GM19455 (cell line): ENCODE results near the gene UBAC2.
"Not testable (repeated sequence)": the region's sequence is repeated elsewhere in the genome, so short reads cannot be mapped to it uniquely, and the experiment has no call there.

Experiments
- ATAC-seq: cut with Tn5 transposase; IDR thresholded peaks from one replicate; pipeline ENCODE4 v1.9.1; 2021; ENCODE audit not compliant: unreplicated experiment

Gene UBAC2

DNA sequence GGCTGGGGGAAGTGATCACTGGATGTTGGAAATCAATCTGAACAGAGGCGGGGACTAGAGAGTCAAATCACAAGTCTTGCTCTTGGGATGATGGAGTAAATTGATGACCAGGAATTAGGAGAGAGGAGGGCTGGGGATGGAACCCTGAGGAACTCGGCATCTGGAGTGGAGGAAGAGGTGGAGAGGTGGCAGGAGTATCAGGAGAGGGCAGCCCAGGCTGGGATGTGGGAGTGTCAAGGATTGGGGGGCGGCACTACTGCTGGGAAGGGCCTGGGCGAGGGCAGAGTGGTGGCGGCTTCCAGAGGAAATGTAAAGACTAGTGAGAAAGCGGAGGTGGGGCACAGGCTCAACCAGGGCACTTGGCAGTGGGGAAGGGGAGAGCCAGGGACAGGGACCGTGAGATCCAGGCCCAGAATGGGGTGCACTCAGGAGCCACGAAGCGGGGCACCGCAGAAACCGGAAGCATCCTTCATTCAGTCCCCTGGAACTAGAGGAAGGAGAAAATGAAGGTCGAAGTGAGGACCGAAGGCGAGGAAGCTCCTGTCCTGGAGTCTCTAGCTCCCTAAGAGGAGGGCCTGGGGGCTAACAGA lies 187.8 kb downstream of the UBAC2 start:
- ATAC-seq: no peak

DNA sequence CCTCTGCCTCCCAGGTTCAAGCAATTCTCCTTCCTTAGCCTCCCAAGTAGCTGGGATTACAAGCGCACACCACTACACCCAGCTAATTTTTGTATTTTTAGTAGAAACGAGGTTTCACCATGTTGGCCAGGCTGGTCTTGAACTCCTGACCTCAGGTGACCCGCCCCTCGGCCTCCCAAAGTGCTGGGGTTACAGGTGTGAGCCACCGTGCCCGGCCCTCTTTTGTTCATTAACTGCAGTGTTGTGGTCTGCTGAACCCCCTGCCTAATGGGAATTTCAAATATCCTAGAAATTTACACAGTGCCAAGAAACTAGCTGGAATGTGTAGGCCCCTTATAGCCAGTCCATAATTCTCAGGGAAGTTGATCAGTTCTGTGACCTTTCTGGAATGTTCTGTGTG lies 188.4 kb downstream of the UBAC2 start:
- not testable (repeated sequence) for ATAC-seq

DNA sequence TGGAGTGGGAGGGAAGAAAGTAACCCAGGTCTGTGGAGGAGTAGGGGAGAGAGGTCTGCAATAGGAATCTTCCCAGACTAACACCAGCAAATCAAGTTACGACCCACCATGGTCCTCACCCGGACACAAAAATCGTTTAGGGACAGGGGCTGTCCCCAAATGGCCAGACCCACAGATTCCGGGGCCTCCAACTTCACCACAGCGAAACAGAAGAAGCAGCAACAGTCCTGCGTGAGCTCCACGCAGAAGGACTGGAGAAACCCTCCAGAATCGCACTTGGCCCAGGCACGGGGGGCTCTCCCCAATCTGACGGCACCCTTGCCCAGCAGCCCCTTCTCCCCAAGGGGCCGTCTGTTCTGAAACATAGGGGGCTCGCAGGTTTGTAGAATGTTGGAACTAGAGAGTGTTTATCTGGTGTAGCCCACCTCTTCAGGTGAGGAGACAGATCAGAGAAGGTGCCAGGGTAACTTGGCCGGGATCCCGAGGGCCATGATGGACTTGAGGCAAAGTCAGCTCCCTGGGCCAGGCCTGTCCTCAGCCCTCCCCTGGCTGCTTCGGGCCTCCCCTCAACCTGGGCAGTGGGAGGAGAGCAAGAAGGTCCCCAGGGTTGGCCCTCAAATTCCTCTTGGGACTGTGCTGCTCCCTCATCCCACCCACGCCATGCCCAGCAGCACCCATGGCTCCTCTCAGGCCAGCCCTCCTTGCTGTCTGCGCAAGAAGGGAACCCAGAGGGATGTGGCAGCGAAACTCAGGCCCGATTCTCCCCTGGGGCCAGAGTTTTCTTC lies 189.1 kb downstream of the UBAC2 start:
- ATAC-seq: no peak

DNA sequence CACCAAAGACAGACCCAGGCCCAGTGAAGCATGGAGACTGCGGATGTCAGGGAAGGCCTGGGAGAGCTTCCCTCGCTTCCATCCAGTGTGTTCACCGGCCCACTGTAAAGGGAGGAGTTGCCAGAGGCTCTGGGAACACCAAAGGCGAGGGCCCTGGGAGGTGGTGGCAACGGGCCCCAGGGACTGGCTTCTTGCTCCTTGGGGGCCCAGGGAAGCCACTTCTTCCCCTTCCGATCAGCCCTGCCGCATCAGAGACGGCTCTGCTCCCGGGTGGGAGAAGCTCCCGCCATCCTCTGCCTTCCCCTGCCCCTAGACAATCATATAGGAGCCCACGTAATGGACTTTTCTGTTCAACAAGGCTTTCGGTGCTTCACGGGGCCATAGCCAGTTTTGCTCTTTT lies 189.9 kb downstream of the UBAC2 start:
- ATAC-seq: no peak

DNA sequence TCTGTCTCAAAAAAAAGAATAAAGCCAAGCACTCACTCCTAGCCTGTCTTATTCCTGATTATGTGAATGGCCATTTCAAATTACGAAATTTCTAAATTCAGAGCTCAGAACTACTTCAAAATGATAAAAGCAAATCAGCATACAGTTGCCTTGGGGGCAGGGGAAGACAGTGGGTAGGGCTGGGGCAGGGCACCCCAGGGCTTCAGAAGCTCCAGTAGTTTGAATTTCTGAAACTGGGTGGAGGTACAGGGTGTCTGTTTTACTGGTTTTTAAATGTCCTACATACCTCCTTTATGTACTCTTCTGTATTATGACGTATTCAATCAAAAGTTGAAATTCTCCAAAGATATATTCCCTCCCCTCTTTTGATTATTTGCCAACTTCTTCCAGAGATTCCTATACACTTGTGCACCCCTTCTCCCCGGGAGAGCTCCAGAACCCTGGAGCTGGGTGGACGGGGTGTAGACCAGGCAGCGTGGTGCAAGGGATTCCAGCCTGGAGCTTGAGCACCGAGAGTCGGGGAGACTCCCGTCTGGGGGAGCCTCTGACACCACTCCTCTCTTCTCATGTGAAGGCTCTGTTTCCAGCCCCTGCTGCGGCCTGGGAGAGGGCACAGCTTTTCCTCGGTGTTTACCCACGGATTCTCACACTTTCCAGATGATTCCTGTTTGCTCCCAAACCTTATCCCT lies 191.3 kb downstream of the UBAC2 start:
- ATAC-seq: no peak

DNA sequence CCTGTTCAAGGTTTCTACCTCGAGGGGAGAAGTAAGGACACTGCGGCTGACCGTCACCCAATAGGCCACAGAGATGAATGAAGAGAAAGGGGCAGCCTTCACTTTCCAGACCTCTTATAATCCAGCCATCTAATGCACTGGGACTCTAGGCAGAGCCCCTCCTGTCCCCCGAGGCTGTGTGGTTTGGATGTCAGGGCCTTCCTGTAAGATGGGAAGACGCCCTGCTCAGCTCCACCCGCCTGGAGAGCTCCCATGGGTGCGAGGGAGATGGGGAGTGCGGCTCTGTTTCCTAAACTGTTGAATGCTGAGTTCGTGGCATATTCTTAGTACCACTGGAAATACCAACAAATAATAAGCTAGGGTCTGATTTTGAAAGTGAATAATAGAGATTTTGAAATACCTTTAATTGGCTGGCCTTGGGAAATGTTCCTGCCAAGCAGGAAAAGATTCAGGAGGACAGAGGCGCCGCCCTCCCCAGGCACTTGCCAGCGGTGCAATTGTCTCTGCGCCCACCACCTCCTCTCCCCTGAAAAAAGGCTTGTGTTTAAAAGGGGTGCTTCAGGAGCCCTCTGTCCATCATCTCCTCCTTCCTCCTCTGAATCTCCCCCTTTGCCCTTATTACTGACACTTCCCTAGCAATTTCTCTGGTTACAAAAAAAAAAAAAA lies 191.9 kb downstream of the UBAC2 start:
- no peak for ATAC-seq

DNA sequence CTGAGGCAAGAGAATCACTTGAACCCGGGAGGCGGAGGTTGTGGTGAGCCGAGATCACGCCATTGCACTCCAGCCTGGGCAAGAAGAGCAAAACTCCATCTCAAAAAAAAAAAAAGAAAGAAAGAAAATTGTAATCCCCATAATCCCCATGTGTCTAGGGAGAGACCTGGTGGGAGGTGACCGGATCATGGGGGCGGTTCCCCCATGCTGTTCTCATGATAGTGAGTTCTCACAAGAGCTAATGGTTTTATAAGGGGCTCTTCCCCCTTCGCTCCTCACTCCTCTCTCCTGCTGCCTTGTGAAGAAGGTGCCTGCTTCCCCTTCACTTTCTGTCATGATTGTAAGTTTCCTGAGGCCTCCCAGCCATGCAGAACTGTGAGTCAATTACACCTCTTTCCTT lies 192.7 kb downstream of the UBAC2 start:
- ATAC-seq: not testable (repeated sequence)

DNA sequence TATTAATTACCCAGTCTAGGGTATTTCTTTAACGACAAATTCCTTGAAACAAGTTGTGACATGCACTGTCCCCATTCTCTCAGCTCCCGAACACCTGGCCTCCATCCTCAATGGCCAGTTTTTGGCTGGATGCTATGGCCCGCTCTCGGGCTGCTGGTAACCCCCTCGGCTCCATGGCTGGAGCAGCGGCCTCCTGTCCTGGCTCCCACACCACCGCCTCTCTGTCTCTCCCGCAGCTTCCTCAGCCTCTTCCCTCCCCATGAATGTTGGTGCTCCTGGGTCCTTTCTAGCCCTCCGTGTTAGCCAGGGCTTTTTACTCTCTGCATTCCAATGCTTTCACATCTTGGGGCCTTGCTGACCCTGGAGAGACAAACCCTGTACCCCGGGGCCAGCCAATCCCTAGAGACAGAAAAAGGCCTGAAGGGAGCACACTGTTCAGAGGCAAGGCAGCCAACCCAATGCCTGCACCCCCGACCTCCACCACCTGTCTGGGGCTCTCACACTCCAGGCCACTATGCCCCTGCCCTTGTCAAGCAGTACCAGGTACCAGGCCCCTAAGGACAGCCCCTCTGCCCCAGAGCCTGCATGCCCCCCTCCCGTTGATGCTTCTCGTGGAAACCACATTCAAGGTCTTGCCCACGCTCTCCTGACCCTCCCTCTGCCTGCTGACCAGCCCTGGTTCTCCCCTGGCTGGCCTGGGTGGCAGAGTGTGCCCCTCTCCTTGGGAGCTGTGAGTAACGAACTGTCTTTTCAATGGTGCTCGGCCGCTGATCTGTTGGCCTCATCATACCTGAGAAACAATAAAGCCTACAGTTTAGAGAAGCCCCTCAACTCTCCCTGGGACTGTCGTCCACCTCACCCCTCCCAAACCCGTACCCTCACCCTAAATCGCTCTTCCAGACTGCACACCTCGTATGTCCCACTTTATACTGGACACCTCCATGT lies 193.4 kb downstream of the UBAC2 start:
- ATAC-seq: no peak

DNA sequence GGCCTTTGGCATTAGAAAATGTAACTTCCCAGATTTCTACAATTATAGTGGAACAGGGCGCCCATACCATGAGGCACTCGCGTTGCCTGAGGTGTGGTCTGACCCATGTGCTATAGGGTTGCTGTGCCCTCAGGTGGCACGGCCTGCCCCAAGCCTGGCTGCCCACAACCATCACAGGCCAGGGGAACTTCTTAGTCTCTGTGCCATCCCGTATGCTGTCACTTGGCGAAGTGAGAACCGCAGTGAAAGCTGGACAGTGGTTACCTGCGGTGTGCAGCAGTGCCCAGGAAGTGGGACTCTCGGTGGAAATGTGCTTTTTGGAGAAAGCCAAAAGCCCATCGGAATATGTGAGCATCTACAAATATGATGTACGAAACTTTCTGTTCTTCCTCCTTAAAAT lies 194.8 kb downstream of the UBAC2 start:
- no peak for ATAC-seq

DNA sequence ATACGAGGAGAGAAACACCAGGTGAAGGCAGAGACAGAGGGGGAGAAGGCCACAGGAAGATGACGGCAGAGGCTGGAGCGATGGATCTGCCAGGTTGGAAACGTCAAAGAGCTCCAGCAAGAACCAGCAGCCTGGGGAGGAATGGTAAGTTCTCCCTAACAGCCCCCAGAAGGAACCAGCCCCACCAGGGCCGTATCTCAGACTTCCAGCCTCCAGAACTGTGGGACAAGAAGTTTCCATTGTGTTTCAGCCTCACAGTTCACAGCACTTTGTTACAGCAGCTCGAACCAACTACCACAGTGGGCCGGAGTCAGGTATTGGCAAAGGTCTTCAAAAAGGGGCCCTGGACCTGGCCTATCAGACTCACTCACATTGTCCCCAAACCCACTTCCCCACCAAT lies 195.8 kb downstream of the UBAC2 start:
- no peak for ATAC-seq

DNA sequence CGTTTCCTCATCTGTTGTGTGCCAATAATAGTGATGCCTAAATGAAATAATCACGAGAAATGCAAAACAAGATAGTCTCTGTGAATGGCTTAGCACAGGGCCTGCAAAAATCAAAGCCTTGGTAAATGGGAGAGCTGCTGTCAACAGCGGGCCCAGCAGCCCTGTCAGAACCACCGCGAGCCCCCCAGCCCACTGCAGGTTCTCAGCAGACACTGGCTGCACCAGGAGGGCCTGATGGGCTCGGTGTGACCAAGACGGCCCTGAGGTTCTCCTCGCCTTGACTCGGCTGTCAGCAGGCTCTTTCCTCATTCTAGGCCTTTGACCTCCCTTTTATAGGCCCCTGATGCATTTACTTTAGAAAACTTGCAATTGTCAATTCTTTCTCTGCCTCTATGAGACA lies 197.4 kb downstream of the UBAC2 start:
- no peak for ATAC-seq

DNA sequence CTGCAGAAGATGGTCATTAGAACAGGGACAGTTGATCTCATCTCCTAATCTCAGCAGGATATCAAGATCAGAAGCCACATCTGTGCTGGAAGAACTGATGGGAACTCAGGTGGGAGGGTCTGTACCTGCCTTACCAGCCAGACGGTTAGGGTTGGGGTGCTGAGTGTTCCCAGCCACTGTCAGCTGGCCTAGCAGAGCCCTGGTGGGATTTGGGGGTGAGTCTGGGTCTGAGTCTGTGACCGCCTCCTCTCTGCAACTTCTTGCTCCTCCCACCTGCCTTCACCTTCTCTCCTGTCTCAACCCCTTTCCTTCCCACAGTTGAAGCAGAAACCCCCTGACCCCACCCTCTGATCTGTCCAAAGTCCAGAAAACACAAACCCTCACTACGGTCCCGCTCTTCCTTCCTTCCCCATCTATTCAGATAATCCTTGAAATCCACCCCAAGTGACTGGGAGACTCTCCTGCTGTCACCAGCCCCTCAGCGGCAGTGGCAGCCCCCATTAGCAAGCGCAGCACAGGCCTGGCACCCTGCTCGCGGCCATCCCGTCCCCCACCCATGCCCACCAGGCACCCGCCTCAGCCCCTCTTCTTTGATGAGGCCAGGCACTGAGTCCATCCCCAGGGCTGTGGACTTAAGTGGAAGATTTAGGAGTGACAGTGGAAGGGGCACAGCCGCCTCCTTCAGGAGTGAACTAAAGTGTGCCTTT lies 198.4 kb downstream of the UBAC2 start:
- ATAC-seq: no peak

DNA sequence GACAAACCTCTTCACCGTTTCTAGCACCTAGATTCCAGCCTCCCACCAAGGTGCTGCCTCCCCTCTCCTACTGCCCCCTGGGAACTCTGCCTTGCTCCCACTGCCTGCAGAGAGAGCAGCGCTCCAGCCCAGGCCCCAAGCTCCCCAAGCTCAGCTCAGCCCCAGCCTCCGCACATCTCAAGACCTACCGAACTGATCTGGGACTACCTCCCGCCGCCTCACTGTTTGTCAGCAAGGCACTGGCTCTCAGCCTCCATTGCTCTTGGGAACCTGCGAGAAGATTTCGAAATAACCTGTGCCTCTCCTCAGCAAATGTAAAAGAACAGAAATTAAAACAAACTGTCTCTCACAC lies 198.9 kb downstream of the UBAC2 start:
- no peak for ATAC-seq

DNA sequence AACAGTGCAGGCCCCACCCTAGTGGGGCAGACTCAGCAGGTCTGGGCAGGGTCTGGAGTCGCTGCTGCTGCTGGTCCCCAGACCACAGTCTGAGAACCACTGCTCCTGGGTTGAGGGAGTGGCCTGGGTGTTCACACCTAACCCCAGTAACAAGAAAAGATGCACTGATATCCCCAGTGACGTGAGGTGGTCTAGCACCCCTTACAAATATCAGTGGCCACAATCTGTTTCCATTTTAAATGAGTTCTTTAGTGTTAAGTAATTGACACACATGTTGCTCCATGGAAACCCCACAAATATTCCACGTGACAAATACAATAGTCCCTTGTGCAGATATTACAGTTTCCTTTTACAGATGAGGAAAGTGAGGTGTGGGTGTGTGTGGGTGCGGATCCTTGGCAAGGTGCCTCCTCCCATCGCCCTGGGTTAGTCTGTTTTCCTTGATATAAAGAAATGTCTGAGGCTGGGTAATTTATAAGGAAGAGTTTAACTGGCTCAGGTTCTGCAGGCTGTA lies 202.9 kb downstream of the UBAC2 start:
- no peak for ATAC-seq

DNA sequence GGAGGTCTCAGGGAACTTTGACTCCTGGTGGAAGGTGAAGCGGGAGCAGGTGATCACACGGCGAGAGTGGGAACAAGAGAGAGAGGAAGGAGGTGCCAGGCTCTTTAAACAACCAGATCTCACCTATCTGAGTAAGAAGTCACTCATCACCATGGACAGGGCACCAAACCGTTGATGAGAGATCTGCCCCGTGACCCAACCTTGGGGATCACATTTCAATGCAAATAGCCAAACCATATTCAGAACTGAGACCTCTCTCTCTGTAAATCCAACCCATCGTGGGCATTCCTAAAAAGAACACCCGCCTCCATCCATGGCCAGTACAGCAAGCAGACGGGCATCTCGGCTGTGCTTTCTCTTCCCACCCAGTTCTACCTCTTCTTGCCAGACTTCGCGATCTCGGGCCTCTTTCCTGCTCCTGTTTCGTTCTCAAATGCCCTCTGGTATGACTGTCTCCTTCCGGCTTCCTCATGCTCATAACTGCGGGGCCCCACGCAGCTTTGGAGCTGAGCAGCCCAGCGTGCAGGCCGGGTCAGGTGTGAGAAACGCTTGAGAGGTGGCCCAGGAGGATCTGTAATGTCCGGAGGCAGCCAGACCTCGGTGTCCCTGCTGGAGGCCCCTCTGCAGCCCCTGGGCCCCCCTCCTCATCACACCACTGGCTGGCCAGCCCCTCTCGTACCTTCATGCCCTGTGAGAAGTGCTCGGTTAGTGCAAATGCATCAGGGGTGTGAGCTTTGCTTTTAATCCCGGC lies 203.5 kb downstream of the UBAC2 start:
- no peak for ATAC-seq

DNA sequence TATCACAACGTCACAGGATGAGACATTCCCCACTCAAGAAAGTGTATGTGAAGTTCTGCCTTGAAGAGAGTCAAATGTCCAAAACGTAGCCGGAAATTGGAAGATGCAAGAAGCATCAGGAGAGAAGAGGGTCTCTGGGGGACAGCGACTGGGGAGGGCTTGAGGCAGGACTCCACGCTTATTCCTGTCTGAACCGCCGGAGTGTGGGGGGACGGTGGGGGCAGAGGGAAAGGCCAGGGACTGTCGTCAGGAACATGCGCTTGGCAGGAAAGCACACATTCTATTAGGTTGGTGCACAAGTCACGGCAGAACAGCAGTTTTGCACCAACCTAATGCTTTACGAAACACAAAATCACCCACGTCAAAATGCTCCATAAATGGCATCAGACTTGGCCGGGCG lies 205.3 kb downstream of the UBAC2 start:
- no peak for ATAC-seq

DNA sequence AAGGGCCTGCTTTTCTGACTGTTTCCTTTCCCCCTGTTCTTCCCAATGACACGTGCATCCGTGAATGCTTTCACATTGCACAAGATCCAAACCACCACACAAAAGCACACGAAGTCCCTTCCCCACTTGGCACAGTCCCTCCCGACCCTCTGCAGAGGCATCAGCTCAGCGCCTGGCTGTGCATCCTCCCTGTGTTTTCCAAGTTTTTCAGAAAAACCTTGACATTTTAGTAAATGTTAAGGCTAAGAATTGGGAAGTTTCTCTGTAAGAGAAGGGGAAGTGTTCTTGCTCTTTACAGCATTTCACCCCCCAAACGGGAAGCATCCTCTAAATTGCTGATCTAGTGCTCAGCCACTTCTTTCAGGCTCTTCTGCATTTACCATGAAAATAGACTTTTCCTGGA lies 206.1 kb downstream of the UBAC2 start:
- no peak for ATAC-seq

DNA sequence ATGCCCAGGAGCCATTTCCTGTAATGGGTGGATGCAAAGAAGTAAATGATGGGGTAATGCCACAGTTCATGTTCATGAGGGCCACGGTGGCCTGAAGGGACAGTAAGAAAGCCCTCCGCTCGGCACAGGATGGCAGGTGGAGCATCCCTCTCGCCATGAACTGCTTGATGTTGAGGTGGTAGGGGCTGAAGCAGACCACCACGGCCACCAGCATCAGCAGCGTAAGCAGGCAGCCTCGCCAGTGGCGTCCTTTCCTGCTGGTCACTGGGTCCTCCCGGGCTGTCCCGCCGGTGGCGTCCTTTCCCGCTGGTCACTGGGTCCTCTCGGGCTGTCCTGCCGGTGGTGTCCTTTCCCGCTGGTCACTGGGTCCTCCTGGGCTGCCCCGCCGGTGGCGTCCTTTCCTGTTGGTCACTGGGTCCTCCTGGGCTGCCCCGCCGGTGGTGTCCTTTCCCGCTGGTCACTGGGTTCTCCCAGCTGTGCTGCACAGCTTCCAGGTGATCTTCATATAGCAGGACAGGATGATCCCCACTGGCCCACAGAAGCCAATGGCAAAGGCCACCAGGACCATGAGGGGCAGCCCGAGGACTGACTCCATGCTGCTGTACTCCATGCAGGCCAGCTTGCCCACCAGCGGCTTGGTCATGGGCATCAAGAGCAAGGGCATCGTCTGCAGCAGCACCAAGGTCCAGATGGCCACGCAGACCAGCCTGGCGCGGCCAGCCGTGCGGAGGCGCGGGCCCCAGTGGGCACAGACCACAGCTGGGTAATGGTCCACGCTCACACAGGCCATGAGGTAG lies 207.4 kb downstream of the UBAC2 start:
- ATAC-seq: no peak

DNA sequence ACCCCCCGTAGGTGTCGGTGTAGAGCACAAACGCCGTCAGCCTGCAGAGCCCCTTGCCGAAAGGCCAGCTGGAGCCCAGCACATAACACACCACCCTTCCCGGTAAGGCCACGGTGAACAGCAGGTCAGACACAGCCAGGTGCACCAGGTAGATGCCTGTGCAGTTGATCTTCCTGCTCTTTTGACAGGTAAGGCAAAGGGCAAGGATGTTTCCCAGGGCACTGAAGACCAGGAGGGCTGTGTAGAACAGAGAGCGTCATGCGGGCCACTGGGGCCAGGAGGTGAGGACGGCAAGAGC lies 208.0 kb downstream of the UBAC2 start:
- no peak for ATAC-seq
